HG03442 (cell line): Measurements from ENCODE around the gene GYS1.
"Not testable (repeated sequence)": the region's sequence is repeated elsewhere in the genome, so short reads cannot be mapped to it uniquely, and the experiment has no call there.

Source experiments
- ATAC-seq: cut with Tn5 transposase; IDR thresholded peaks from one replicate; pipeline ENCODE4 v1.9.1; 2021; ENCODE audit warnings: mild to moderate bottlenecking, moderate library complexity; ENCODE audit not compliant: unreplicated experiment

Gene GYS1

GRCh38 chr19:49018388-49019241 is 25.5 kb upstream of the GYS1 start:
- ATAC-seq, result not testable (repeated sequence)

GRCh38 chr19:49017666-49018351 is 24.7 kb upstream of the GYS1 start:
- no peak for ATAC-seq

- ATAC-seq, result no peak
These were observed 24.0 kb upstream of the GYS1 start, which contains the start of gene LHB for GRCh38 chr19:49017041-49017665. LHB (minus strand) TSS chr19:49017091; CDS start chr19:49017081, 10 bp downstream.

- no peak for ATAC-seq
These were observed 23.1 kb upstream of the GYS1 start for GRCh38 chr19:49016067-49016839.

- no peak for ATAC-seq
These were observed 21.8 kb upstream of the GYS1 start for GRCh38 chr19:49014870-49015255.

GRCh38 chr19:49014123-49014869 is 21.2 kb upstream of the GYS1 start:
- ATAC-seq, result no peak

- ATAC-seq, result no peak
These were observed 18.1 kb upstream of the GYS1 start for GRCh38 chr19:49011194-49011593.

- no peak for ATAC-seq
These were observed 17.3 kb upstream of the GYS1 start for GRCh38 chr19:49010453-49010852.

GRCh38 chr19:49009828-49010227 is 16.7 kb upstream of the GYS1 start:
- ATAC-seq, result no peak

GRCh38 chr19:49006905-49007304 is 13.8 kb upstream of the GYS1 start:
- ATAC-seq, result no peak

GRCh38 chr19:49004964-49005614 is 12.0 kb upstream of the GYS1 start:
- ATAC-seq, result no peak

- no peak for ATAC-seq
These were observed 11.0 kb upstream of the GYS1 start for GRCh38 chr19:49004133-49004532.

- no peak for ATAC-seq
These were observed 6.6 kb upstream of the GYS1 start for GRCh38 chr19:48999481-49000325.

- no peak for ATAC-seq
These were observed 4.9 kb upstream of the GYS1 start for GRCh38 chr19:48997972-48998371.

GRCh38 chr19:48994035-48994386 is 902 bp upstream of the GYS1 start:
- ATAC-seq, result no peak

- ATAC-seq, result no peak
These were observed 431 bp downstream of the GYS1 start for GRCh38 chr19:48992581-48993174.

- ATAC-seq, result no peak
These were observed 1.1 kb downstream of the GYS1 start for GRCh38 chr19:48991873-48992580.
